GM12873 (cell line): ENCODE measurements around the gene MAST2.

Experiments used
- CTCF ChIP-seq: IDR thresholded peaks from 2 replicates; pipeline ENCODE4 v1.5.1; 2012; ENCODE audit warnings: low read depth, mild to moderate bottlenecking, moderate library complexity, low read length, control low read depth; ENCODE audit not compliant: insufficient read depth; ENCODE audit errors: missing control alignments

The MAST2 gene

GRCh38 chr1:46030074-46030870, 226.9 kb downstream of the MAST2 start:
- no peak for TF ChIP-seq CTCF

GRCh38 chr1:46030876-46031660, 227.7 kb downstream of the MAST2 start:
- TF ChIP-seq CTCF, result no peak

- TF ChIP-seq CTCF, result no peak
Measured at GRCh38 chr1:46034601-46035516, 231.4 kb downstream of the MAST2 start.

GRCh38 chr1:46036894-46037839, 233.8 kb downstream of the MAST2 start:
- peak; percentile 98 for TF ChIP-seq CTCF

- no peak for TF ChIP-seq CTCF
Measured at GRCh38 chr1:46039571-46040052, 236.2 kb downstream of the MAST2 start.

GRCh38 chr1:46041551-46041950, 238.1 kb downstream of the MAST2 start:
- TF ChIP-seq CTCF, result no peak
